ENCODE data around the gene NACC2.

The NACC2 gene

GRCh38 chr9:135961277-135961715, 133.8 kb downstream of the NACC2 start, which contains the start of gene UBAC1:
TSS of gene UBAC1 (minus strand) at chr9:135961373. CDS start at chr9:135961162, 211 bp downstream.
- DNase-seq (ENCODE audit: low read depth in 2 of 2): peak; percentile 90 to 94

DNA sequence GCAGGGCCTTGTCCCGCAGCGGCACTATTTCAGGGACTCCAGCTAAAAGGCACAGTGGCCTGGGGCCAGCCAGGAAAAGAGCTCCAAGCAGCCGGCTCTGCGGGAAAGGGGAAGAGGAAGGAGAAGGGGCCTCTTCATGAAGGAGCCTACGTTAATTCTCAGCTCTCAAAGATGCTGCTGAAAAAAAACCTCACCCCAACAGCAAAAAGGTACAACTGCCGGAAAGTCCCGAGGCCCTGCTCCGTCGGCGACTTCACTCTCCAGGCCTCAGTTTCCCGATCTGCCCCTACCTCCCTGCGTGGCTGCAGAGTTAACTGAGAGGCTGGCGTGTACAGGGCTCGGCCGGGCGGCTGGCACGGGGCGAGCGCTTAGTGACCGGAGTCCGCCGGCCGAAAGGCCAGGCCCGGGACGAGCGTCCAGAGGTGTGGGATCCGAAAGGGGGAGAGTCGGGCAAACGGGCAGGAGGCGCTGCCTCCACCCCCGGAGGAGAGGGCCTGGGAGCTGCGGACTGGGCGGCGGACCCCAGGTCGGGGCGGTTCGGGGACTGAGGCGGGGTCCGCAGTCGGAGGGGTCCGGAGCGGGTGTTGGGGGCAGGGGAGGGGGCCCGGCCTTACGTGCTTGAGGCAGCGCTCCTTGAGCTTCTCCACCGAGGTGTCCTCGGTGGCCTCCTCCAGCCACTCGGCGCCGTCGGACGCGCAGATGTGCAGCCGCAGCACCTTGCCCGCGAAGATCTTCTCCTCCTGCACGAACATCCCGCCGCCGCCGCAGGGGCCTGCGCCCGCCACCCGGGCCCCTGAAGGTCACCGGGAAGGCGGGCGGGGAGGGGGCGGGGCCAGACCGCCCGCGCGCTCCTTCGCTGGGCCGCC, 134.4 kb downstream of the NACC2 start:
- DNase-seq (ENCODE audit: low read depth in 2 of 2): no peak

DNA sequence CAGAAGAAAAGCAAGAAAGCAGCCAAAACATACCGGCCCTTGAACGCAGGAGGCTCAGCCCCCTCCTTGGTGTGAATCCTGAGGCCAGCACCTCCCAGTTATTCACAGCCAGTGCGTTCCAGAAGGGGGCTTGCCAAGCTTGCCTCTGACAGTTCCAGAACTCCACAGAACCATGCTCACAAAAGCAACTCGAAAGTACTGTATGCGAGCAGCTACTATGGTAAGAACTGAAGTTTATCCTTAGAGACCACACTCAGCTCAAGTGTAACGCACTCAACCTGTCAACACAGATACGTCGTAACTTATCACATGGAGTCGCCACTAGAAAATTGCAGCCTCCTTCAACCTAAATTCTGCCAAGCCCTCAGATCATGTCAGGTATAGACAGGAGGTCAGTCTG, 135.3 kb downstream of the NACC2 start:
- no peak for DNase-seq (ENCODE audit: low read depth in 2 of 2)

- DNase-seq (ENCODE audit: low read depth in 2 of 2): no peak
Measured at GRCh38 chr9:135958485-135958884, 136.6 kb downstream of the NACC2 start.

- no peak for DNase-seq (ENCODE audit: low read depth in 2 of 2)
Measured at GRCh38 chr9:135957431-135957830, 137.7 kb downstream of the NACC2 start.

DNA sequence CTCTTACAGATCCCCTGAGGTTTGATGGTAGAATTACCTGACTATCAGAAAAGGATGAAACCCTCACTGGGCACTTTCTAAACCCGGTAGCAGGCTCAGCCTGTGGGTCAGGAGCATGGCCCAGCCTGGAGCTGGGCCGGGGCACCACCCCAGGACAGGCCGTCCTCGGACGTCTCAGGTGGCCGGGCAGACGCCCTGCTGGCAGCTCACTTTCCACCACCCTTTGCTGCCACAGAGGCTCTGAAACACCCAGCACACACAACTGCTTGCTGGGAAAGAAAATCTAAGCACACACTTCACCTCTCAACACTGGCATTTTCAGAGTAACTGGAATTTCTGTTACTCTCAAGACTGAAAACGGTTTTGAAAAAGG, 138.3 kb downstream of the NACC2 start:
- DNase-seq (ENCODE audit: low read depth in 2 of 2): no peak
